Measurements from ENCODE around the gene TSPAN3.

TSPAN3 gene

GRCh38 chr15:77035584-77035983 lies 35.3 kb downstream of the TSPAN3 start:
- in situ Hi-C loops (cut with MboI; ENCODE audit: low sequenced_read_pairs) = no loop called here

GRCh38 chr15:77034695-77035489 lies 36.0 kb downstream of the TSPAN3 start:
- in situ Hi-C loops (cut with MboI; ENCODE audit: low sequenced_read_pairs) = no loop called here

- in situ Hi-C loops (cut with MboI; ENCODE audit: low sequenced_read_pairs) = no loop called here
Measured at GRCh38 chr15:77033729-77034671, 36.9 kb downstream of the TSPAN3 start.

DNA sequence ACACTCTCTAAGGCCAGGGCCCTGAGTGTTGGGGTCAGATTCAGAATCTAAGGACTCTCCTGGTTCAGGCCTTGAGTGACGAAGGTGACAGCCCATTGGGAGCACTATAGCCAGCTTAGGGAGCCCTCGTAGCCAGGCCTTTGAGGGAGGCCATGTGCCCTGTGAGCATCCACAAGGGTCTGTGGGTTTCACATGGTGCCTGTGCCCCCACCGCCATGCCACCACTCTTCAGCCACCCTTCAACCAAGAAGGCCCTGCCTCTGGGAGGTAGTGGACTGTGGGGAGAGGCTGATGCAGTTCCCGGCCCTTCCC lies 37.5 kb downstream of the TSPAN3 start:
- in situ Hi-C loops (cut with MboI; ENCODE audit: low sequenced_read_pairs) = no loop called here

- in situ Hi-C loops (cut with MboI; ENCODE audit: low sequenced_read_pairs) = no loop called here
Measured at GRCh38 chr15:77032647-77033416, 38.1 kb downstream of the TSPAN3 start.

GRCh38 chr15:77032052-77032646 lies 38.8 kb downstream of the TSPAN3 start:
- in situ Hi-C loops (cut with MboI; ENCODE audit: low sequenced_read_pairs) = no loop called here

GRCh38 chr15:77031376-77032050 lies 39.4 kb downstream of the TSPAN3 start:
- in situ Hi-C loops (cut with MboI; ENCODE audit: low sequenced_read_pairs) = no loop called here

GRCh38 chr15:77030928-77031375 lies 40.0 kb downstream of the TSPAN3 start:
- in situ Hi-C loops (cut with MboI; ENCODE audit: low sequenced_read_pairs) = no loop called here

DNA sequence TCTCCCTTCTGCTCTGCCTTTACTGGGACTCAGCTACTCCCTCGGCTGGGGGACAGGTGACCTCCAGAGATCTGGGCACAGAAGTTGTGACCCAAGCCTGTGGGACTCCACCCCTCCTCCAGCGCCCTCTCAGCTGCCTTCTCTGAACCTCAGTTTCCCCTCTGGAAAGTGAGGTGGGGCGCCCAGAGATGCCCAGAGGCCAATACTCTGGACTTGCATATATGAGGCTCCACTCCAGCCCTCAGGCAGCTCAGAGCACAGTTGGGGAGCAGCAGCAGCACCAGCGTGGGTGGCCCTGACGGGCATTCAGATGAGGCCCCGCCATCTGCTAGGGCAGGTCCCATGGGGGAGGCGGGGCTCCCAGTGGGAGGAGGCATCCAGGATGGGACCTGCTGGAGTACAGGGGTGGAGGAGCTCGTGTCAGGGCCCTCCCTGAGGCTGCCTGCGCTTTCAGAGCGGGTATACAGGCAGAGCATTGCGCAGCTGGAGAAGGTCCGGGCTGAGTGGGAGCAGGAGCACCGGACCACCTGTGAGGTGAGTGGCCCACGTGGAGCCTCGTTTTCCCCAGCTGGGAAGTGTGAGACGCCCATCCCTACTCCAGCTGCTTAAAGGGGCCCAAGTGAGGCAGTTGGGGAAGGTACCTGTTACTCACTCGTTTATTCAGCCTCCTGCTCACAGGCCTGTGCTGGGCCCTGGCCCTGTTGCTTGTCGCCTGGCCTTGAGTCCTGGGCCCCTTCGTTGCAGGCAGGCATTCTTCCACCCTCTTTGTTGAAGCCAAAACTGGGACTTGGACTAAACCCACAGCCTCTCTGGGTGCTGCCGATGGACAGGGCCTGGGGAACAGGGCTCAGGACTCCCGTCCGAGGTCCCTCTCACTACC lies 40.6 kb downstream of the TSPAN3 start:
- in situ Hi-C loops (cut with MboI; ENCODE audit: low sequenced_read_pairs) = no loop called here

GRCh38 chr15:77029166-77030047 lies 41.5 kb downstream of the TSPAN3 start:
- in situ Hi-C loops (cut with MboI; ENCODE audit: low sequenced_read_pairs) = no loop called here

GRCh38 chr15:77028451-77029165 lies 42.3 kb downstream of the TSPAN3 start:
- in situ Hi-C loops (cut with MboI; ENCODE audit: low sequenced_read_pairs) = no loop called here

GRCh38 chr15:77027697-77028450 lies 43.0 kb downstream of the TSPAN3 start:
- in situ Hi-C loops (cut with MboI; ENCODE audit: low sequenced_read_pairs) = no loop called here

DNA sequence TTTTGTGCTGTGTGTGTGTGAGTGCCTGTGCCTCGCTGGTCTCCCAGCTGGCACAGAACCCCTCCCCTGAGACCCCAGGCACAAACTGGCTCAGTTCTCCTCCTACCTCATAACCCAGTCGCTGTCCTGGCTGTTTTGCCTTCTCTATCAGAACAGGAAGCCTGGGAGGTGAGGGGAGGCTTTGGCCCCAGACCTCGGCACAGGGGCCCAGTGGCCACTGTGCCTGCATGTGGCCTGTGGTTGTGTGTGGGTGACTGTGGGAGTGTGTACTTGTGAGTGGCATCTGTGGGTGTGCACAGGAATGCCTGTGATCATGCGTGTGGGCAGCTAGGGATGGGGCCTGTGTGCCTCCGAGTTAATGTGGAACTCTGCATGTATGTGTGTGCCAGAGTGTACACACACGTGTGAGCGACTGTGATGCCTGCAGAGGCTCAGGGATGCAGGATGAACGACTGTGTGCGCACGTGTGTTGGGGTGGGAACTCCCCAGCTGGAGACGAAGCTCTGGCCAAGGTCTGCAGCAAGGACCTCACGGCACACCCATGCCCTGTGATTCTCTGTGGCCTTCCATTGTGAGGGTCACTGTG lies 43.7 kb downstream of the TSPAN3 start:
- in situ Hi-C loops (cut with MboI; ENCODE audit: low sequenced_read_pairs) = no loop called here

GRCh38 chr15:77026501-77027110 lies 44.3 kb downstream of the TSPAN3 start:
- in situ Hi-C loops (cut with MboI; ENCODE audit: low sequenced_read_pairs) = no loop called here

DNA sequence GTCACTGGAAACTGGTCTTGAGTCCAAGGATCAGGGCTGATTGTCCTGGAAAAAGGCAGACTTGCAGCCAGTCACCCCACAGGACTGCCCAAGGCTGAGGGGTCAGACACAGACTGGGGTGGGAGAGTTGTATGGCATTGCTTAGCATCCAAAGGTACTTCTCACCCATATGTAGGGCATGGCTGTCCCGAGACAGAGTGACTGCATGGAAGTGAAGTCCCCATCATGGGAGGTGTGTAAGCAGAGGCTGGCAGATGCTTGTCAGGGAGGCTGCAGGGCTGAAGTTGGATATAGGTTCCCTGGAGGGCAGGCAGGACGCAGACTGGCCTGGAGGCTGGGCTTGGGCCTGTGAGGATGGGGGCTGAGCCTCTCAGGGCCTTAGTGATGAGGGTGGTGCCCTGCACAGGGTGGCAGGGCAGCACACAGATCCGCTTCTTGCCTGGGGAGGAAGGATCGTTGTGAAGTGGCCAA lies 44.9 kb downstream of the TSPAN3 start:
- in situ Hi-C loops (cut with MboI; ENCODE audit: low sequenced_read_pairs) = no loop called here
